Muscle layer of duodenum (tissue), 2 donors: ENCODE measurements around the gene PRPSAP1.

Source experiments
- H3K27ac ChIP-seq: one replicate; pipeline ENCODE4 v1.7.0; 2013; ENCODE audit warnings: mild to moderate bottlenecking, low read length
- H3K27me3 ChIP-seq: one replicate; pipeline ENCODE4 v1.7.0; 2013; ENCODE audit warnings: low read depth, mild to moderate bottlenecking, control low read depth, low read length
- H3K36me3 ChIP-seq, 2 donors: one replicate each; pipeline ENCODE4 v1.7.0; 2013; ENCODE audit warnings: low read length in 2 of 2, control low read depth in 1 of 2, mild to moderate bottlenecking in 1 of 2; ENCODE audit not compliant: insufficient read depth in 2 of 2, control insufficient read depth in 1 of 2
- H3K4me1 ChIP-seq, 2 donors: one replicate each; pipeline ENCODE4 v1.7.0; 2013; ENCODE audit warnings: low read length in 2 of 2, mild to moderate bottlenecking in 2 of 2, control low read depth in 1 of 2, moderate library complexity in 1 of 2; ENCODE audit not compliant: insufficient read depth in 2 of 2, control insufficient read depth in 1 of 2
- H3K4me3 ChIP-seq, 2 donors: one replicate each; pipeline ENCODE4 v1.7.0; 2013; ENCODE audit warnings: low read length in 2 of 2, low read depth in 1 of 2, mild to moderate bottlenecking in 1 of 2
- H3K9me3 ChIP-seq, 2 donors: one replicate each; pipeline ENCODE4 v1.7.0; 2013; ENCODE audit warnings: low read length in 2 of 2, control low read depth in 1 of 2, mild to moderate bottlenecking in 1 of 2; ENCODE audit not compliant: control insufficient read depth in 1 of 2
- donor health status: healthy.

The PRPSAP1 gene

GRCh38 chr17:76278952-76279741 is 74.6 kb downstream of the PRPSAP1 start:
- Histone ChIP-seq H3K4me3 (no peak overlapping the region), H3K9me3 (no peaks in the 10 kb centered on the region), H3K27ac (no peak overlapping the region), H3K4me1 (peaks cover 0 to 7% of the 10 kb centered on the region in 2 donors), H3K36me3 (no peaks in the 10 kb centered on the region), H3K27me3 (no peaks in the 10 kb centered on the region)

- H3K36me3 ChIP-seq = no peaks in the 10 kb centered on the region
- peaks cover 0 to 10% of the 10 kb centered on the region in 2 donors for H3K4me1 ChIP-seq
- H3K4me3 ChIP-seq = no peak overlapping the region
- H3K9me3 ChIP-seq = no peaks in the 10 kb centered on the region
- H3K27me3 ChIP-seq = no peaks in the 10 kb centered on the region
- H3K27ac ChIP-seq = no peak overlapping the region
These were observed 75.3 kb downstream of the PRPSAP1 start for GRCh38 chr17:76278268-76278908.

DNA sequence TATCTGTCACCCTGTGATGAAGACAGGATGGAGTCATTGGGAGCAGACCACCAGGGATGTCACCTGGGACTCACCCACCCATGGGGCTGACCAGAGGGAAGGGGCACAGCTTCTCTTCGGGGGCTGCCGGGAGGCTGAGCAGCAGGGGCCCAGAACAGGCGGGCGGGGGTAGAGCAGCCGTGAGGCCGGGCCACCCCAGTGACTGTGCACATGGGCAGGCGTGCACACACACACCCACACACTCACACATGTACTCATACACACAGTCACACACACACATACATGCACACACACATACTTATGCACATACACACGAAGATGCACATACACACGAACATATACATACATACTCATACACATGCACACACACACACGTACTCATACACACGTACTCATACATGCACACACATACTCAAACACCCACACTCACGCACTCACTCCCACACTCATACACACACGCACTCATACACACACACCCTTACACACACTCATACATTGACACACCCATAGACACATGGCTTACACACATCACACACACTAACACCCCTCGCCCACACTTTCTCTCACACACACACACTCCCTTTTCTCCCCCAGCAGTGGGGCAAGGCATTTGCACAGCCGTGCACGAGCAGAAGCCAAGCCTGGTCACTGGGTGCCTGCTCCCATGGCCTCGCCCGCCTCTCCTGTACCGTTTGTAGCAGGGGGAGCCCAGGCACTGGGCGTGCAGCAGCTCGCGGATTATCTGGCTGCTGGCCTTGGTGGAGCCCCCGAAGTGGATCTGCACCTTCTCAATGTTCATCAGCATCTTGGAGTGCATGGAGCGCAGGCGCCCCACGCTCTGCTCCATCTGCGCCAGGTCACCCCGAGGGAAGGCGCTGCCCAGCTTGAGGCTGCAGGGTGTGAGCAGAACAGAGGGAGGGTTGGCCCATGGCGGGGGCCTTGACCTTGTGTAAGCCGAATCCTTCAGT is 76.1 kb downstream of the PRPSAP1 start:
- Histone ChIP-seq H3K36me3 (no peaks in the 10 kb centered on the region), H3K4me3 (no peak overlapping the region), H3K9me3 (no peaks in the 10 kb centered on the region), H3K4me1 (peaks cover 0 to 15% of the 10 kb centered on the region in 2 donors), H3K27me3 (no peaks in the 10 kb centered on the region), H3K27ac (no peak overlapping the region)

GRCh38 chr17:76276461-76277299 is 77.0 kb downstream of the PRPSAP1 start:
- Histone ChIP-seq H3K9me3 (no peaks in the 10 kb centered on the region), H3K27ac (no peak overlapping the region), H3K4me1 (peaks cover 0 to 23% of the 10 kb centered on the region in 2 donors), H3K27me3 (no peaks in the 10 kb centered on the region), H3K4me3 (no peak overlapping the region), H3K36me3 (no peaks in the 10 kb centered on the region)

DNA sequence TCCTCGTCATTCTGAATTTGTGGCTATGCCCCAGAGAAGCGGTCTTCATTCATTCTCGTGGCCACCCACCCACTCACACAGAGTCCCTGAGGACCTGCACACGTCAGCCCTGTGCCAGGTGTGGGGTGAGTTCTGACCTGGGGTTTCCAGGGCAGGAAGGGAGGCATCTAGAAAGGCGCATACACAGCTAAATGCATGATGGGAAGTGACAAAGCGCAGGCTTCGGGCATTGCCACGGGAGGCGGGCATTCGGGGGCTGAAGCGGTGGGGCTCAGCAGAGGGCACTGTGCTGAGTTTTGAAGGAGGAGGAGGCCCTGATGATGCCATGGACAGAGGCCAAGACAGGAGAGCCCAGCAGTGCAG is 77.7 kb downstream of the PRPSAP1 start:
- no peak overlapping the region for H3K4me3 ChIP-seq
- no peaks in the 10 kb centered on the region for H3K9me3 ChIP-seq
- no peaks in the 10 kb centered on the region for H3K36me3 ChIP-seq
- H3K27ac ChIP-seq = no peak overlapping the region
- no peaks in the 10 kb centered on the region for H3K27me3 ChIP-seq
- H3K4me1 ChIP-seq = peaks cover 0 to 29% of the 10 kb centered on the region in 2 donors

DNA sequence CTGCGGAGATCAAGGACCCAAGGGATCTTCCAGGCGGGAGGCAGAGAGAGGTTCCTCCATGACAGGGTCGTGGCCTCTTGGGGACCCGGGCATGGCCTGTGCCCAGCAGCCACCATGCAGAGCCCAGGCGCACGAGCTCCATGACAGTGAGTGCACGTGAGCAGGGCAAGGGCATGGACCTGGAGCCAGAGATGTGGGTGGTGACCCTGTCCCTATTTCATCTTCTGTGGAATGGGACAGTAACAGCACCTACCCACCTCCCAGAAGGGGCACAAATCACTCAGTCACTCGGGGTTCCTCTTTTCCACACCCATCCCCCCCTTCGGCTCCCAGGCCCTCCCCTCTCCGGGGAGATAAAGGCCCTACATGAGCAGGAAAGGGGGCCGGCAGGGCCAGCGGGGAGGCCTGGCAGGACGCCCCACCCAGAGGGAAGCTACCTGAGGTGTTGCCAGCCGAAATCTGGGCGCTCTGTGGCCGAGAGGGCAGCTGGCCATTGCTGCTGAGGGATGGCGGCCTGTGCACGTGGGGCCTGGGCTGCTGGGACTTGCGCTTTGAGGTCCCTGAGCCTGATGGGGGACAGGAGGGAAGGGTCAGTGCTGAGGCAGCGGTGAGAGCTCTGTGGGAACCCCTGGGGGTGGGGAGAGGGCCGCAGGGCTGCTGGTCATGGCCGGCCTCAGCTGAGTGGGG is 78.2 kb downstream of the PRPSAP1 start:
- Histone ChIP-seq H3K36me3 (peaks cover 0 to 5% of the 10 kb centered on the region in 2 donors), H3K27me3 (no peaks in the 10 kb centered on the region), H3K4me3 (no peak overlapping the region), H3K4me1 (peaks cover 0 to 32% of the 10 kb centered on the region in 2 donors), H3K9me3 (no peaks in the 10 kb centered on the region), H3K27ac (no peak overlapping the region)

DNA sequence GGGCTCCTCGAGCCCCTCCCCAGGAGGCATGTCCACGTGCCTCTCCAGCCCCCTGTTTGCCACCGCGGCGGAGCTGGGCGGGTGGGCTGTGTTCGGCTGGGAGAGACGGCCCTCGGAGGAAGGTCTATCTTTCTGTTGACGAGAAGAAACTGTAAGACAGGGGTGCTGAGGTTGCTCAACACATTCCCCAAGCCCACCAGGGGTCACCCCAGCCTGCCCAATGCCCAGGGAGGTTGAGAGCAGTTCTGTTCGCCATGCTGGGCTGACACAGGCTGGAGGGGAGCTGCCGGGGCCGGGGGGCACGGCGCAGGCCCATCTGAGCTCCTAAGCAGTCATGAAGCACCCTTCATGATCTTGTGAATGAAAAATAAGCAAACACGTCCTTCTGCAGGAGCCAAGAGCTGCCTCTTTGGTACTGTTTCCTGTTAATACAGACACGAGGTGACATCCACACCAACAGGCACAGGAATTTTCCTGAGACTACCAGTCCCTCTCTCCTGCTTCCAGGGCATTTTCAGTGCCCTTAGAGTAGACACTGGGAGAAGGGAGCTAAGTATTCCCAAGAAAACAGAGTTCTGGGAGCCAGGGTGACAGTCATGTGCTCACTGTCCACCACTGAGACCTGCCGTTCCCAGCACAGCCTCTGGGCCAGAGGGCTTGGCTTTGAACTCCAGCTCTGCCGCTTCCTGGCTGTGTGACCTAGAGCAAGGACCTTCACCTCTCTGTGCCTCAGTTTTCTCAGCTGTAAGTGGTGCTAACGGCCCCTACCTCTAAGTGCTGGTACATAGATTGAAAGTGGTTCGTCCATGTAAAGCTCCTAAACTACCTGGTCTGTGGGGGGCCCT is 79.4 kb downstream of the PRPSAP1 start:
- Histone ChIP-seq H3K4me1 (peaks cover 0 to 30% of the 10 kb centered on the region in 2 donors), H3K4me3 (no peak overlapping the region), H3K27ac (no peak overlapping the region), H3K36me3 (peaks cover 0 to 5% of the 10 kb centered on the region in 2 donors), H3K9me3 (no peaks in the 10 kb centered on the region), H3K27me3 (no peaks in the 10 kb centered on the region)

DNA sequence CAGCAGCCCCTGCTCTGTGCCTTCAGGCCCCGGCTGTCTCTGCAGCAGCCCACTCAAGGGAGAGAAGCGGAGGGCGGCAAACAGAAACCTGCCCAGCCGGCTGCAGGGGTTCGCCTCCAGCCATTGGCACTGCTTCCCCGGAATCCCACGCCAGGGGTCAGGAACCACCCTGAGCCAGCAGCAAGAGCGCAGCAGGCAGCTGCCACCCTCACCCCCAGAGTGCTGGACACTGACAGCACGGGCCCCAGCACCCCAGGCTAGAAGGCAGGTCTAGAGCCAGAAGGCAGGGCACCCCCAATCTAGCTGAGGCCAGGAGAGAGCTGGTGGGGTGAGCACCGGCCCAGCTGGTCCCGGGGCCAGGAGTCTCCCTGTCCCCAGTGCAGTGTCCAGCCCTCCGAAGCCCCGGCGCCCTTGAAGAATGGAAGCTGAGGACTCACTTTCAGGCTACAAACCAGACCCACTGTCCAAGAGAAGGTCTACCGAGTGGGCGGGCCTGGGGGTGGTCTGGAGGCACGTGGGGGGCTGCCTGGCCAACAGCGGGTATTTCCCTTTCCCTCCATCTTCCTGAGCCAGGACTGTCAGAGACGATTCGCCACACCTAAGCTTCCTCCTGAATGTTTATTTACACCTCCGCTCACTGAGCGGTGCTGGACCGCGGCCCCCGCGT is 80.1 kb downstream of the PRPSAP1 start:
- H3K27me3 ChIP-seq = no peaks in the 10 kb centered on the region
- H3K4me3 ChIP-seq = no peak overlapping the region
- no peak overlapping the region for H3K27ac ChIP-seq
- no peaks in the 10 kb centered on the region for H3K9me3 ChIP-seq
- H3K4me1 ChIP-seq = peaks cover 0 to 33% of the 10 kb centered on the region in 2 donors
- peaks cover 0 to 9% of the 10 kb centered on the region in 2 donors for H3K36me3 ChIP-seq

DNA sequence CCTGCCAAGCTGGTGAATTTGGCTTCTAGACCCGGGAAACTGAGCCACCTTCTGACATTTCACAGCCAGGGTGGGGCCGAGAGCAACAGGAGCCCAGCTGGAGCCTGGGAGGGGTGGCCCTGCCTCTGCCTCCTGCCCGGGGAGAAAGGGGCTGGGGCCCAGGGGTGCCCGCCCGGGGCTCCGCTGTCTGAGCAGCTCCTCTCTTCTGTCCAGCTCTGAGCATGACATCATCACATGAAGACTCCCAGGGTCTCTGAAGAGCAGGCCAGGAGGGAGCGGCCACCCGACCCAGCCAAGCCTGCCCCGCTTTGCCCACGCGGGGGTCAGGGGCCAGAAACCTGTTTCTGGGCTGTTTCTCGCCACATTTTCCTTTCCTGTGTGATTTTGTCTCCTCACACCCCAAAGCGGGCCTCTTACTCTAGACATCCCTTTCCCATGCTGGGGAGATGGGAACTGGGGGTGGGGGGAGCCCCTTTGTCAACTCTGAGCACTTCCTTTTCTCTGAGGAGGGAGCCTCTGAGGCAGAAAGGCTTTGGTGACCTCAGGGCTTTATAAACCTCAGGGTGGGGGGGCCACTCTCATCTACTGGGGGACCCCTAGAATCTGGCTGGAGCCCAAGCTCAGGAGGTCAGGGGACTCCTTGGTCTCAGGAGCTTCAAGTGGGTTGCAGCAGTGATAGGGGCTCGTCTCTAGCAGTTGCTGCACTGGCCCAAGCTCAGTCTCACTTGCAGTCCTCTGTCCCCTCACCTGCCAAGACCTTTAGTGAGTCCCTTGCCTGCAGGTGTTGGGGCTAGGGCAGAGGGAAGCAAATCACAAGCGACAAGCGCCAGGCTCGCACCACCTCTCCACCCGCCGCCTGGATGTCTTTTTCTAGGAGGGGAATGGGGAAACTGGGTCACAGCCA is 80.9 kb downstream of the PRPSAP1 start:
- Histone ChIP-seq H3K36me3 (peaks cover 0 to 9% of the 10 kb centered on the region in 2 donors), H3K27me3 (no peaks in the 10 kb centered on the region), H3K9me3 (no peaks in the 10 kb centered on the region), H3K27ac (no peak overlapping the region), H3K4me3 (peak overlapping the region in 1 of 2 donors; percentile 52), H3K4me1 (peaks cover 4 to 41% of the 10 kb centered on the region in 2 donors)
